ENCODE measurements around the gene MSN.

- TF ChIP-seq EZH2phosphoT487 (IDR thresholded peaks at IDR 0.05; ENCODE audit: insufficient read depth, low read depth) (no peak), EZH2 (IDR thresholded peaks at IDR 0.05; ENCODE audit: insufficient read depth, poor library complexity, severe bottlenecking) (no peak)
These were observed at the start of gene MSN for GRCh38 chrX:65667503-65668376.

Measured in GM23248 (cell line).